CD4-positive, alpha-beta memory T cell (primary cell): ENCODE measurements around the gene TRIOBP. TPM values are rescaled to one million over a fixed set of nuclear protein-coding genes. Genes with fewer than 3 reads are reported as not detected.
"Not testable (repeated sequence)": the region's sequence is repeated elsewhere in the genome, so short reads cannot be mapped to it uniquely, and the experiment has no call there.

ENCODE experiments used
- CTCF ChIA-PET: fragments of 350-600 bp; sonication (Branson Sonifier 250); formaldehyde crosslinking; loops from one replicate; lab custom pipeline; 2021; ENCODE audit warnings: inconsistent platforms; ENCODE audit not compliant: partially characterized antibody; lab: Charles Lee
- POLR2A ChIA-PET: fragments of 350-600 bp; sonication (Branson Sonifier 250); formaldehyde crosslinking; loops from one replicate; lab custom pipeline; 2021; ENCODE audit not compliant: partially characterized antibody; lab: Charles Lee
- DNase-seq, 5 donors: peaks; one replicate each; pipeline versions ENCODE4 v3.0.0 to v3.0.0-alpha.2; 2020 to 2022; ENCODE audit warnings: mixed read lengths in 1 of 5
- H3K27ac ChIP-seq: one replicate; pipeline ENCODE4 v1.7.0; 2013; ENCODE audit warnings: low read depth, low read length
- H3K27me3 ChIP-seq: 2 replicates; pipeline ENCODE4 v1.7.0; 2013; ENCODE audit warnings: mild to moderate bottlenecking, low read length, moderate library complexity; ENCODE audit not compliant: insufficient read depth
- H3K36me3 ChIP-seq: 2 replicates; pipeline ENCODE4 v1.7.0; 2013; ENCODE audit warnings: mild to moderate bottlenecking, low read length, moderate library complexity; ENCODE audit not compliant: insufficient read depth
- H3K4me1 ChIP-seq: 2 replicates; pipeline ENCODE4 v1.7.0; 2013; ENCODE audit warnings: mild to moderate bottlenecking, low read length, moderate library complexity; ENCODE audit not compliant: insufficient read depth
- H3K4me3 ChIP-seq, 2 donors: one replicate each; pipeline ENCODE4 v1.7.0; 2013; ENCODE audit warnings: low read length in 2 of 2, mild to moderate bottlenecking in 1 of 2
- H3K9me3 ChIP-seq, 2 donors: one replicate each; pipeline ENCODE4 v1.7.0; 2013; ENCODE audit warnings: low read length in 2 of 2, control low read depth in 1 of 2; ENCODE audit not compliant: control insufficient read depth in 1 of 2
- H3K27ac Mint-ChIP-seq, 7 donors: one replicate each; pipeline ENCODE4 v1.8.0; 2020 to 2021; ENCODE audit warnings: mixed read lengths in 7 of 7, mild to moderate bottlenecking in 6 of 7, inconsistent platforms in 3 of 7, moderate library complexity in 3 of 7
- H3K27me3 Mint-ChIP-seq, 2 donors: one replicate each; pipeline ENCODE4 v1.8.0; 2020 to 2021; ENCODE audit warnings: mixed read lengths in 2 of 2
- H3K36me3 Mint-ChIP-seq, 2 donors: one replicate each; pipeline ENCODE4 v1.8.0; 2020 to 2021; ENCODE audit warnings: mixed read lengths in 2 of 2, inconsistent platforms in 1 of 2, mild to moderate bottlenecking in 1 of 2
- H3K4me1 Mint-ChIP-seq, 4 donors: one replicate each; pipeline ENCODE4 v1.8.0; 2020 to 2021; ENCODE audit warnings: mixed read lengths in 4 of 4, mild to moderate bottlenecking in 1 of 4
- H3K4me3 Mint-ChIP-seq, 8 donors: one replicate each; pipeline ENCODE4 v1.8.0; 2020 to 2021; ENCODE audit warnings: mixed read lengths in 8 of 8, mild to moderate bottlenecking in 7 of 8, moderate library complexity in 6 of 8, inconsistent platforms in 3 of 8
- H3K9me3 Mint-ChIP-seq, 8 donors: one replicate each; pipeline ENCODE4 v1.8.0; 2020 to 2021; ENCODE audit warnings: mixed read lengths in 8 of 8, mild to moderate bottlenecking in 5 of 8, inconsistent platforms in 3 of 8, moderate library complexity in 1 of 8
- intact Hi-C: fragments of 100-400 bp; cut with micrococcal nuclease; formaldehyde crosslinking; loops from one replicate; pipeline ENCODE4 v1.15.1; 2023
- polyA plus RNA-seq, 2 donors: library from polyadenylated mRNA; unstranded; fragments of 300-500 nt; fragmentation: Illumina TruSeq; gene quantifications; one replicate each; pipeline ENCODE4 v1.2.3, GENCODE V29; 2021
- total RNA-seq, 2 experiments: library from RNA; stranded (reverse); gene quantifications; one replicate each; pipeline ENCODE4 v1.2.3, GENCODE V29; 2021

TRIOBP gene
- total and polyA plus RNA-seq, 4 experiments from 2014 or later: 9.2 to 26.1 (median 19.4) TPM

GRCh38 chr22:37713761-37714160 is 16.9 kb downstream of the TRIOBP start:
- intact Hi-C loops: no loop called here
- Histone ChIP-seq H3K27me3 (no peaks in the 10 kb centered on the region), H3K9me3 (no peaks in the 10 kb centered on the region), H3K36me3 (no peaks in the 10 kb centered on the region), H3K4me1 (no peaks in the 10 kb centered on the region), H3K4me3 (no peak overlapping the region), H3K27ac (no peak overlapping the region)
- ChIA-PET POLR2A (no interaction called here), CTCF (no interaction called here)
- H3K36me3 Mint-ChIP-seq: peaks cover 3 to 12% of the 10 kb centered on the region in 2 donors
- no peak for DNase-seq
- no peaks in the 10 kb centered on the region for H3K27me3 Mint-ChIP-seq
- no peaks in the 10 kb centered on the region for H3K9me3 Mint-ChIP-seq
- H3K27ac Mint-ChIP-seq: no peak overlapping the region
- H3K4me1 Mint-ChIP-seq: no peaks in the 10 kb centered on the region
- H3K4me3 Mint-ChIP-seq: no peak overlapping the region

GRCh38 chr22:37714634-37715033 is 17.8 kb downstream of the TRIOBP start:
- H3K4me1 Mint-ChIP-seq: no peaks in the 10 kb centered on the region
- POLR2A ChIA-PET: no interaction called here
- DNase-seq: no peak
- Histone ChIP-seq H3K4me1 (no peaks in the 10 kb centered on the region), H3K36me3 (no peaks in the 10 kb centered on the region), H3K27me3 (no peaks in the 10 kb centered on the region), H3K27ac (no peak overlapping the region), H3K4me3 (no peak overlapping the region), H3K9me3 (no peaks in the 10 kb centered on the region)
- H3K27ac Mint-ChIP-seq: no peak overlapping the region
- H3K4me3 Mint-ChIP-seq: no peak overlapping the region
- intact Hi-C loops: no loop called here
- H3K36me3 Mint-ChIP-seq: peaks cover 3 to 12% of the 10 kb centered on the region in 2 donors
- CTCF ChIA-PET: no interaction called here
- H3K9me3 Mint-ChIP-seq: no peaks in the 10 kb centered on the region
- H3K27me3 Mint-ChIP-seq: no peaks in the 10 kb centered on the region

GRCh38 chr22:37715760-37716159 is 18.9 kb downstream of the TRIOBP start:
- no peak overlapping the region for H3K27ac Mint-ChIP-seq
- Histone ChIP-seq H3K9me3 (no peaks in the 10 kb centered on the region), H3K4me3 (no peak overlapping the region), H3K36me3 (no peaks in the 10 kb centered on the region), H3K4me1 (no peaks in the 10 kb centered on the region), H3K27me3 (no peaks in the 10 kb centered on the region), H3K27ac (no peak overlapping the region)
- no peaks in the 10 kb centered on the region for H3K9me3 Mint-ChIP-seq
- ChIA-PET POLR2A (no interaction called here), CTCF (no interaction called here)
- H3K36me3 Mint-ChIP-seq: peaks cover 1 to 12% of the 10 kb centered on the region in 2 donors
- intact Hi-C loops: no loop called here
- H3K27me3 Mint-ChIP-seq: no peaks in the 10 kb centered on the region
- no peak overlapping the region for H3K4me3 Mint-ChIP-seq
- no peaks in the 10 kb centered on the region for H3K4me1 Mint-ChIP-seq
- DNase-seq: no peak

GRCh38 chr22:37716708-37717107 is 19.9 kb downstream of the TRIOBP start:
- H3K27me3 ChIP-seq: no peaks in the 10 kb centered on the region
- H3K4me3 Mint-ChIP-seq: no peak overlapping the region
- no peaks in the 10 kb centered on the region for H3K4me1 Mint-ChIP-seq
- H3K36me3 ChIP-seq: no peaks in the 10 kb centered on the region
- CTCF ChIA-PET: no interaction called here
- no peaks in the 10 kb centered on the region for H3K27me3 Mint-ChIP-seq
- H3K36me3 Mint-ChIP-seq: peaks cover 1 to 12% of the 10 kb centered on the region in 2 donors
- no peaks in the 10 kb centered on the region for H3K9me3 Mint-ChIP-seq
- POLR2A ChIA-PET: no interaction called here
- intact Hi-C loops: no loop called here
- no peak overlapping the region for H3K27ac ChIP-seq
- H3K4me3 ChIP-seq: no peak overlapping the region
- H3K9me3 ChIP-seq: no peaks in the 10 kb centered on the region
- H3K4me1 ChIP-seq: no peaks in the 10 kb centered on the region
- H3K27ac Mint-ChIP-seq: no peak overlapping the region
- no peak for DNase-seq

- H3K36me3 ChIP-seq, H3K4me1 Mint-ChIP-seq, H3K27me3 ChIP-seq, H3K9me3 ChIP-seq, DNase-seq, H3K4me3 ChIP-seq, H3K27ac Mint-ChIP-seq, intact Hi-C loops, H3K4me3 Mint-ChIP-seq, H3K9me3 Mint-ChIP-seq, H3K27me3 Mint-ChIP-seq, H3K4me1 ChIP-seq, H3K27ac ChIP-seq, POLR2A ChIA-PET, CTCF ChIA-PET: not testable (repeated sequence)
- H3K36me3 Mint-ChIP-seq: peaks cover 1 to 12% of the 10 kb centered on the region in 2 donors
These were observed 20.4 kb downstream of the TRIOBP start for GRCh38 chr22:37717235-37717634.

- H3K9me3 ChIP-seq, H3K27me3 Mint-ChIP-seq, DNase-seq, H3K36me3 ChIP-seq, H3K4me1 Mint-ChIP-seq, H3K4me3 Mint-ChIP-seq, H3K27ac Mint-ChIP-seq, H3K27ac ChIP-seq, POLR2A ChIA-PET, H3K9me3 Mint-ChIP-seq, H3K4me3 ChIP-seq, H3K27me3 ChIP-seq, H3K4me1 ChIP-seq, intact Hi-C loops, CTCF ChIA-PET: not testable (repeated sequence)
- H3K36me3 Mint-ChIP-seq: peaks cover 1 to 12% of the 10 kb centered on the region in 2 donors
These were observed 21.0 kb downstream of the TRIOBP start for GRCh38 chr22:37717746-37718305.

GRCh38 chr22:37725551-37726240 is 28.8 kb downstream of the TRIOBP start:
- CTCF ChIA-PET: no interaction called here
- Histone ChIP-seq H3K9me3 (no peaks in the 10 kb centered on the region), H3K27me3 (no peaks in the 10 kb centered on the region), H3K4me1 (no peaks in the 10 kb centered on the region), H3K27ac (no peak overlapping the region), H3K36me3 (no peaks in the 10 kb centered on the region), H3K4me3 (no peak overlapping the region)
- POLR2A ChIA-PET: no interaction called here
- intact Hi-C loops: no loop called here
- Mint-ChIP-seq H3K9me3 (no peaks in the 10 kb centered on the region), H3K4me1 (no peaks in the 10 kb centered on the region), H3K27me3 (no peaks in the 10 kb centered on the region), H3K36me3 (peaks cover 4 to 5% of the 10 kb centered on the region in 2 donors), H3K27ac (no peak overlapping the region), H3K4me3 (no peak overlapping the region)
- no peak for DNase-seq
